ENCODE results near the gene OR10G7. TPM values are rescaled to one million over a fixed set of nuclear protein-coding genes. Genes with fewer than 3 reads are reported as not detected.
A peak's percentile ranks its signal among the peaks of the same experiment; 100 is the strongest.

Gene OR10G7, protein sequence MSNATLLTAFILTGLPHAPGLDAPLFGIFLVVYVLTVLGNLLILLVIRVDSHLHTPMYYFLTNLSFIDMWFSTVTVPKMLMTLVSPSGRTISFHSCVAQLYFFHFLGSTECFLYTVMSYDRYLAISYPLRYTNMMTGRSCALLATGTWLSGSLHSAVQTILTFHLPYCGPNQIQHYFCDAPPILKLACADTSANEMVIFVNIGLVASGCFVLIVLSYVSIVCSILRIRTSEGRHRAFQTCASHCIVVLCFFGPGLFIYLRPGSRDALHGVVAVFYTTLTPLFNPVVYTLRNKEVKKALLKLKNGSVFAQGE
- polyA plus RNA-seq (ENCODE audit: insufficient read length in 10 of 10) = not detected
- long read RNA-seq, donor 1 = 0 reads
- long read RNA-seq, donor 2 = 0 reads
- long read RNA-seq, donor 3 = 0 reads
- long read RNA-seq, donor 4 = 0 reads
- long read RNA-seq, donor 5 = 0 reads
- long read RNA-seq, donor 6 = 0 reads
- long read RNA-seq, donor 7 = 0 reads
- long read RNA-seq, donor 8 = 0 reads
- long read RNA-seq, donor 9 = 0 reads

GRCh38 chr11:124041254-124041653, at the start of gene OR10G7:
OR10G7 (minus strand) TSS chr11:124041325; CDS start chr11:124039001, 2,324 bp downstream.
- DNase-seq = no peak

DNA sequence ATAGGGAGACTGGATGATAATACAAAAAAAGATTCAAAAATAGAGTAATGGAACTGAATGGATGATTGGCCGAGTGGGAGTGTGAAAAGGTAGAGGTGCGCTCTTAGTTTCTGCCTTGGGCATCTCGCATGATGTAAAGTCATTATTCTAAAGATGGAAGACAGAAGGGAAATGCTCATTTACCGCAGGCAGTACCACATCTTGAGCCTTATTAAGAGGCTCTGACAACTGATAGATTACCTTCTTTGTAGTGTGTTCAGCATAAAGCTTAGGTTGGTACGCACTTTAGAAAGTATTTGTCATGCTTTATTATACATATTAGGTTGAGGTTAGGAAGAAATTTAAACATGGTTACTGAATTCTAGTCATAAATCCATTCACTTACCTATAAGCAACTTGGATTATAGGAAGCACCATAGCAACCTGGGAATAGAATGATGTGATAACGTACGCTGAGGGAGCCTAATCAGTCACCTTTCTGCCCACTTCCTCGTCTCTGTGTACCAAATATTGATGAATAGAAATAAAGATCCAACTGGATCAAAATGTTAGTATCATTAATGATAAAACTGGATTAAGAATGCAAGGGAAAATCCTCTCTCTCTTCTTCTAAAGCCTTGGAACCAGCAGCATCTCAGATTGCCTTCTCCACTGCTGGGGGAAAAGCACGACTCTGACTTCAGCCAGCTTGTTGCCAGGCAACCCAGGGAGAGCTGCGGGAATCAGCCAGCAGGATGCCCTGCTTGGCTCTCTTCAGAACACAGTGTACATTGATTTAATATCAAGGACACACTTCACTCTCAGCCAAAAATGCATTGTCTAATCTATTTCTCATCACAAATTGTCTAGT, 45.1 kb upstream of the OR10G7 start:
- DNase-seq = no peak

- DNase-seq = no peak
Observed at GRCh38 chr11:124085583-124085982, 44.5 kb upstream of the OR10G7 start.

DNA sequence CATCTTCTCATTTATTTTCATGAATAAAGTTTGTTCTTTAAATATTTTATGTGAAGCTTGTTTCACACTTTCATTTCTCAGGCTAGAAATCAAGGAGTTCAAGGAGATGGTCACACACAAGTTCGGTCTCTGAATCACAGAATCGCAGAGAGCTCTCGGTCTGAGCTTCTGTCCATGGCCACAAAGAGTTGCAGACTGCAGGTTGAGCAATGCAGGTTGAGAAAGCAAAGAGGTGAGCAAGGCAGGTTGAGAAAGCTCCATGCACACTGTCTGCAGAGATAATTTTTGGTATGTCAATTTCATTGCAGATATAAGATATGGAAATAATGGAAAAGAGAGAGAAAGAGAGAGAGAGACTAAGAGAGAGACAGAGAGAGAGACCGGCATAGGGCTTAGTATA, 41.2 kb upstream of the OR10G7 start:
- DNase-seq = no peak

DNA sequence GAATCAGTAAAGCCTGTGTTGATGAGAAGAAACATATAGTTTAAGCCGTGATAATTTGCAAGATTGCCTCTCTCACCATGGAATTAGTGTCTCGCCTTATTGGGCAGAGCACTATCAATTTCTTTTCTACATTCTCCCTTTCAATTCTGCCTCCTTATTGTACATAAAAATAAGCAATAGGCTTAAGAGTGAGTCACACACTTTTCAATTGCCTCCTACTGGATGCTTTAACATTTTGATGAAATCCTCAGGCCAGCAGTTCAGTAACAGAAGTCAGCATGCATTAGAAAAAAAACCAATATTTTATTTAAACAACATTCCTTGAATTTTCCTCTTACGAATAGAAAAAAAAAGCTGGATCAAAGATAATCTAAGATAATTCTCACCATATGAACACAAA, 40.4 kb upstream of the OR10G7 start:
- no peak for DNase-seq

DNA sequence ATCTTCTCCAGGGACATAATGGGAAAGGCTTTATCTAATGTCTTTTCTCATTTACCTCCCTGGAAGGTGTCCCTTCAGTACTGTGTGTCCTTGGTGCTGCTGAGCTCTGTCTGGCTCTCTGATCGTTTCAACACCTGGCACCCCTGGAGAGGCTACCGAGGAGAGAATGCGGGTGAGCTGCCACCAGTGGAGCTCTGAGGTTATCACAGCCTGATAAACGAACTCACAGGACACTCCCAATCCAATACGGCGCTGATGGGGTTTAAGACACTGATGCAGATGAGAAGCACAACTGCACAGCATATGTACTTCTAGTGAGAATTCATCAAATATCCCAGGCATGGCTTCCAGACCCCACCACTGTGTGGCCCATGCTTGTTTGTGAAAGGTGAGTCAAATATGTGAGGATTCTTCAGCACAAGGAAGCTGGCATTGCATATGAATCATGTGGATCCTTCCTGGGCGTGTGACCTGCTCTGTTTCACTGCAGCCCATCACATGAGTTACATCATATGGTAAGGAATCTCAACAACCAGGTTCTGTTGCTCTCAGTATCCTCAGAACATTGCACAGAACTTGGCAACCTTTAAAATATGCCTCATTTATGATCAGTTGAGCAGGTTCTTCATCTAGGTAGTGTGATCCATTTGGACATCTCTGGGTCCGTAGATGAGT, 39.3 kb upstream of the OR10G7 start:
- no peak for DNase-seq

GRCh38 chr11:124079631-124080326, 38.7 kb upstream of the OR10G7 start:
- no peak for DNase-seq

GRCh38 chr11:124078591-124078990, 37.5 kb upstream of the OR10G7 start:
- DNase-seq = no peak

DNA sequence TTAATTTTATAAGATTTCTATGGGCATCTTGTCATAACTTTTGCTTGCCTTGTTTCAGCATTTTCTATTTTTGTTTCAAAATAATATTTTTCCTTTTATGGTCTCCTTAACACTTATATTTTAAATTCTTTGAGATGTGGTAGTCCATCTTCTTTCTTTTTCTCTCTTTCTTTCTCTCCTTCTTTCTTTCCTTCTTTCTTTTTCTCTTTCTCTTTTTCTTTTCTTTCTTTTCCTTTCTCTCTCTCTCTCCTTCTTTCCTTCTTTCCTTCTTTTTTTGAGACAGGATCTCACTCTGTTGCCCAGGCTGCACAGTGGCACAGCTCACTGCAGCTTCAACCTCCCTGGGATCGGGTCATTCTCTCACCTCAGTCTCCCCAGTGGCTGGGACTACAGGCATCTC, 36.1 kb upstream of the OR10G7 start:
- DNase-seq = no peak

DNA sequence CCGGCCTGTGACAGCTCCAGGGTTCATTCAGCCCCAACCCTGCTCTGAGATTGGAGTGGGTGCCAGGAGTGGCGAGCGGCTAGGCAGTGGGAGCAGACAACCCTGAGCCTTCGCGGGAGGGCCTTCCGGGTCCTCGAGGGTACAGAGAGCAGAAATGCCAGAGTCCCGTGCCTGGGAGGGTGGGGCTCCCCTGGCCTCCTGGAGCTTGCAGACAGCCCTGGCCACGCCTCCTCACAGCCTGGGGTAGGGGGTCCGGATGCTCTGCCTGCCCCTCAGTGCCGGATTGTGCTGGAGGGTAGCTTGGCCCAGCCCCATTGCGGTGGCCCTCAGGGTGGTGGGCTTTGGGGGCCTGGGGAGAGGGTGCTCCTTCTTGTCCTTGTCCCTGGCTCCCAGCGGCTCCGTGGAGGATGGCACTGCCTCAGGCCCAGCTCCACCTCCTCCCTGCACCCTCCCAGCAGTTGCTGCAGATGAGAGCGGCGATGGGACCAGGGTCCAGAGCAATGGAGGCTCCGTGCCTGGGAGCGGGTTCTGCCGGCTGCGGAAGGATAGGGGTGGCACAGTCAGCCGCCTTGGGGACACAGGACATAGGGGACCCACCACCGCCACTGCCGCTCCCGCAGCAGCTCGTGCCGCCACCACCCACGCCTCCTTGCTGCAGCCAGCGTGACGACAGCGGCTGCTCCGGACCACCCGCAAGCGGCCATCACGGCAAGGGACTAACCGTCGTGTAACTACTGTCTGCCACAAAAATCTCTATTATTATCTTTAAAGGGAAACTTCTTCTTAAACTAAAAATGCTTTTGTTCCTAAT, 34.9 kb upstream of the OR10G7 start:
- DNase-seq = peak in 1 of 3 donors; percentile 55

GRCh38 chr11:124075492-124075840, 34.3 kb upstream of the OR10G7 start:
- DNase-seq = no peak

DNA sequence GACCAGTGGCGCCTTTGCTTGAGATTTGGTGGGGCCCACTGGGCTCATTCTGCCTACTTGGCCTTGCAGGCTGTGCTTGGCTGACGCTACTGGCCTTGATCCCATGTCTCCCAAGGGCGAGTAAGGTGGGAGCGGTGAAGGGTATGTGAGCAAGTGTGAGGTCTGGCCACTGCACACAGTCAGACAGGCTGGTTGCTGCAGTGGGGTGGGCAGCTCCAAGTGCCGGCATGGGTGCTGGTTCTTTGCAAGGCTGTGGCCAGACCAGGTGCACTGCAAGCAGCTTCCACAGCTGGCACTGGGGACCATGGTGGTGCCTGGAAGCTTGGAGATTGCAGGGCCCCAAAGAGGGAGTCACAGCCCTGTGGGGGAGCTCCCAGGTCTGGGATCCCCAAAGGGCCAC, 33.4 kb upstream of the OR10G7 start:
- DNase-seq = no peak

GRCh38 chr11:124072147-124072546, 31.0 kb upstream of the OR10G7 start:
- DNase-seq = no peak

DNA sequence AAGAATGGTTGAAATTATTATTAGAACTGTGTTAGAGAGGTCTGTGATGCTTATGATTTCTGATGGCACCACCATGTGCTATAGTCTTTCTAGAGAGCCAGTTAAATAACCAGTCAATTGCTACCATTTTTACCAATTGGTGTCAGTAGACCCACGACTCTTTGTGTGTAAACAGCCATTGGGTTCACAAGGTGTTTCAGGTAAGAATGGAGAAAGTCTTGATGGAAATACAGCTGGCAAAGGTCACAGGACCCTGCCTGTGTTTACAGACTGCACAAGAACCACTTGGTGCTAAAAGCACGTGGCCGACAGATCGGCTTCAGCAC, 30.5 kb upstream of the OR10G7 start:
- DNase-seq = no peak

- peak; percentile 64 to 86 (median 80) for DNase-seq
Observed at GRCh38 chr11:124070915-124071622, 29.9 kb upstream of the OR10G7 start.

DNA sequence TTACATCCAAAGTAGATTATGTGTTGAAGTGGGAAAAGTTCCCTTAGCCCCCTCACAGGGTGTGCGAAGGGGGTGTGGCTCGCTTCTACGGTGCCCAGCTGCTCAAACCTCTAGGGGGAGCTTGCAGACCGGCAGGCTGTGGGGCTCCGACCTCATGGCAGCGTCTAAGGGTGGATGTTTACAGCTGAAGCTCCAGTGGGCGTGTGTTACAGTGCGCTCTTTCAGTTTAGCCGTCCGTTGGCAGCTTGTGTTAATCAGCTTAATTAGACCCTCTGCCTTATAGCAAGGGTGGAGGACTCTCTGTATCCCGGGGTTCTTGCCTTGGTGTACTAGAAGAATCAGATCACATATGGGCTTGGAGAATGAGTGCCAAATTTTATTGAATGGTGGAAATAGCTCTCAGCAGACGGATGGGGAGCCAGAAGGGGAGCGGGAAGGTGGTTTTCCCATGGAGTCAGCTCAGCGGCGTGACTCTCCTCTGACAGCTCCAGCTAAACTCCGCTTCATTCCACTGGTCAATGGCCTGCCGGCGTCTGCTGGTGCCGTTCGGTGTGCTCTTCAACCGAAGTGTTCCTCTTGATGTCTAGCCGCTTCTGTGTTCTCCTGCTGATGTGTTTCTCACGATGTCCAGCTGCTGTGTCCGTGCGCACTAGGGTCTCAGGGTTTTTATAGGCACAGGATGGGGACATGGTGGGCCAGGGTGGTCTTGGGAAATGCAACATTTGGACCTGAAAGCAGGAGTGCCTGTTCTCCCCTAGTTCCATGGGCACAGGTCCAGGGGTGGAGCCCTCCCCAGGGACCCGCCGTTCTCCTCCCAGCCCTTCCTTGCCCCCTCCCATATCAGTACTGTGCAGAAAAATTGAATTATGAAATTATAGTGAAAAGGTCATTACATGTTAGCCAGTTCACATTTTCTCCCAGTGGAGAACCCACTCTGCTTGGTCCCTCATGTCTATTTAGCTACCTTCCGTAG, 28.6 kb upstream of the OR10G7 start:
- DNase-seq = peak; percentile 22 to 57 (median 24)

GRCh38 chr11:124068601-124069110, 27.5 kb upstream of the OR10G7 start:
- DNase-seq = no peak

DNA sequence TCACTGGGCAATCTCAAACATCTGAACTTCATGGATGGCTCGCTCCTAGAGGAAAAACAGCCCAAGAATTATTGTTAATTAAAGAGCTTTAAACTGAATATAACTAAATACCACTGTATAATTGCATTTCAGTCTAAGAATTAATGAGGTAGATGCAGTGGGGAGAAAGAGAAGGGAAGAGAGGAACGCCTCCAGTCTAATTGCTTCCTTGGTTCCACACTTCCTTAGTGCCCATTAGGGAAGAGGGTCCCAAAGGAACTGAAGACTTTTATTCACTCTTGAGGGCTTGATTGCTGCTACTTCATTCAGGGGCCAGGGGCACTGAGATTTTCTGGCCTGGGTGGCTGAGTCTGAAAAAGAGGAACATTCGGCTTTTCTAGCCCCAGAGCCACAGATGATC, 11.8 kb upstream of the OR10G7 start:
- no peak for DNase-seq

GRCh38 chr11:124050748-124051147, 9.6 kb upstream of the OR10G7 start:
- no peak for DNase-seq
